ENCODE data around the gene TMEM114.

DNA sequence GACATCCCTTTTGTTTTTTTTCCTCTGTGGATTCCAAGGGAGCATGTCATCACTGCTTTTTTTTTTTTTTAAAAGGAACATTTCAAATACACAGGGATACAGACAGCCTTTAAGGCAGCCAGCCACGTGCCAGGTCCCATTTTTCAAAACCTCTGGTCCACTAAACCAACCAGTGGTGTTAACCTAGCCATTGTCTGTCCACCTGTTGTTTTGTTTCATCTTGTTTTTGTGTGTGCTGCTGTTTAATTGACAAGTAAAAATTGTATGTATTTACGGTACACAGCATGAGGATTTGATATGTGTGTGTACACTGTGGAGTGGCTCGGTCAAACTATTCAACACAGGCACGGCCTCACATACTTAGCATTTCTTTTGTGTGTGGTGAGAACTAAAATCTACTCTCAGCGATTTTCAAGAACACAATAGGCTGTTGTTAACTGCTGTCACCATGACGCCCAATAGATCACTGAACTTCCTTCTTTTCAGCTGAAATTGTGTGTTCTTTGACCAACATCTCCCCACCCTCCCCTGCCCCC lies 19.2 kb downstream of the TMEM114 start:
- TF ChIP-seq POLR2AphosphoS5 (IDR thresholded peaks at IDR 0.05; ENCODE audit: borderline replicate concordance, low read depth, low read length) (no peak), EZH2 (IDR thresholded peaks at IDR 0.05) (no peak)
